HEK293 (cell line): Measurements from ENCODE around the gene SSPN.

ENCODE experiments used
- CTCF ChIP-seq: fragments of 450-650 bp; formaldehyde crosslinking; IDR thresholded peaks from 2 replicates; pipeline ENCODE4 v1.5.1; 2016; ENCODE audit warnings: missing biosample characterization, missing genetic modification characterization
- ZBTB20 ChIP-seq: fragments of 450-650 bp; formaldehyde crosslinking; IDR thresholded peaks from 2 replicates; pipeline ENCODE4 v1.5.1; 2016; ENCODE audit warnings: missing biosample characterization, missing genetic modification characterization
- ZBTB26 ChIP-seq: fragments of 450-650 bp; formaldehyde crosslinking; optimal IDR thresholded peaks from 2 replicates; pipeline ENCODE3; 2016; ENCODE audit warnings: missing biosample characterization, mild to moderate bottlenecking, missing genetic modification characterization
- ZNF274 ChIP-seq, 2 experiments: fragments of 200-500 bp in 1 of 2; fragments of 450-650 bp in 1 of 2; sonication (Bioruptor generic) in 1 of 2; formaldehyde crosslinking in 1 of 2; IDR thresholded peaks; 2 replicates each; pipeline versions ENCODE4 v1.5.1 to v1.6.1; 2014 to 2016; ENCODE audit warnings: borderline replicate concordance in 1 of 2, inconsistent platforms in 1 of 2, low read length in 1 of 2, missing biosample characterization in 1 of 2, missing genetic modification characterization in 1 of 2
- ZNF302 ChIP-seq: fragments of 450-650 bp; formaldehyde crosslinking; IDR thresholded peaks from 2 replicates; pipeline ENCODE4 v1.5.1; 2016; ENCODE audit warnings: missing biosample characterization, missing genetic modification characterization, low read depth
- ZNF350 ChIP-seq: fragments of 450-650 bp; formaldehyde crosslinking; IDR thresholded peaks from 2 replicates; pipeline ENCODE4 v1.5.0; 2017; ENCODE audit warnings: missing biosample characterization, mild to moderate bottlenecking, missing genetic modification characterization
- ZNF837 ChIP-seq: fragments of 450-650 bp; formaldehyde crosslinking; IDR thresholded peaks from 2 replicates; pipeline ENCODE4 v1.5.1; 2016; ENCODE audit warnings: missing biosample characterization, missing genetic modification characterization
- TF ChIP-seq, protein P1 (sequence below): fragments of 450-650 bp; formaldehyde crosslinking; IDR thresholded peaks from 2 replicates; pipeline ENCODE4 v1.5.1; 2017; ENCODE audit warnings: missing biosample characterization, missing genetic modification characterization

DNA sequence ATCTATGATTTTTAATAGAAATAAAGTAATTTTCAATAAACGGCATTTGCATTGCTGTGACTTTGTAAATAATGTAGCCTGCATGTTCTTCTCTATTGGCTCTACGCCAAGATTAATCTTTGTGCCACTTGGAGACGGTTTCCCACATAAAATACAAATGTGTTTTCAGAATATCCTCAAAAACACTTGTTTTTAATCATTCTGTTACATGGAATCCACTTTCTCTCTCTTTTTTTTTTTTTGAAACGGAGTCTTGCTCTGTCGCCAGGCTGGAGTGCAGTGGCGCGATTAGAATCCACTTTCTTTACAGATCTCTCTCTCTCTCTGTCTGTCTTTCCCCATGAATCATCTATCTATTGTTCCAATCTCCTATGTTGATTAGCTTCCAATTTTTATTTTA, 22.8 kb upstream of the SSPN start:
- TF ChIP-seq CTCF (tag by site-specific recombination), result no peak
- no peak for TF ChIP-seq ZNF274 (IDR thresholded peaks at IDR 0.05; ENCODE audit: low read length)
- TF ChIP-seq ZNF274 (tag by site-specific recombination; IDR thresholded peaks at IDR 0.05; ENCODE audit: borderline replicate concordance), result no peak
- TF ChIP-seq ZNF837 (tag by site-specific recombination), result no peak
- TF ChIP-seq, protein P1, sequence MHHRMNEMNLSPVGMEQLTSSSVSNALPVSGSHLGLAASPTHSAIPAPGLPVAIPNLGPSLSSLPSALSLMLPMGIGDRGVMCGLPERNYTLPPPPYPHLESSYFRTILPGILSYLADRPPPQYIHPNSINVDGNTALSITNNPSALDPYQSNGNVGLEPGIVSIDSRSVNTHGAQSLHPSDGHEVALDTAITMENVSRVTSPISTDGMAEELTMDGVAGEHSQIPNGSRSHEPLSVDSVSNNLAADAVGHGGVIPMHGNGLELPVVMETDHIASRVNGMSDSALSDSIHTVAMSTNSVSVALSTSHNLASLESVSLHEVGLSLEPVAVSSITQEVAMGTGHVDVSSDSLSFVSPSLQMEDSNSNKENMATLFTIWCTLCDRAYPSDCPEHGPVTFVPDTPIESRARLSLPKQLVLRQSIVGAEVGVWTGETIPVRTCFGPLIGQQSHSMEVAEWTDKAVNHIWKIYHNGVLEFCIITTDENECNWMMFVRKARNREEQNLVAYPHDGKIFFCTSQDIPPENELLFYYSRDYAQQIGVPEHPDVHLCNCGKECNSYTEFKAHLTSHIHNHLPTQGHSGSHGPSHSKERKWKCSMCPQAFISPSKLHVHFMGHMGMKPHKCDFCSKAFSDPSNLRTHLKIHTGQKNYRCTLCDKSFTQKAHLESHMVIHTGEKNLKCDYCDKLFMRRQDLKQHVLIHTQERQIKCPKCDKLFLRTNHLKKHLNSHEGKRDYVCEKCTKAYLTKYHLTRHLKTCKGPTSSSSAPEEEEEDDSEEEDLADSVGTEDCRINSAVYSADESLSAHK (tag by site-specific recombination), result no peak
- TF ChIP-seq ZBTB26 (tag by site-specific recombination), result no peak
- no peak for TF ChIP-seq ZNF302 (tag by site-specific recombination)
- no peak for TF ChIP-seq ZBTB20 (tag by site-specific recombination)
- TF ChIP-seq ZNF350 (tag by site-specific recombination), result no peak
